Thyroid gland (tissue), 4 donors: ENCODE measurements around the gene PRND.

Experiments
- CTCF ChIP-seq, 6 experiments: fragments of 200-600 bp in 3 of 6; fragments of 450-650 bp in 3 of 6; sonication (generic) in 3 of 6; IDR thresholded peaks; one replicate each; pipeline ENCODE4 v1.5.1; 2016 to 2019; ENCODE audit warnings: antibody characterized with exemption in 6 of 6, mild to moderate bottlenecking in 2 of 6, inconsistent platforms in 1 of 6, moderate library complexity in 1 of 6
- POLR2A ChIP-seq, 2 donors: fragments of 450-650 bp; IDR thresholded peaks; one replicate each; pipeline ENCODE4 v1.6.1; 2017; ENCODE audit warnings: antibody characterized with exemption in 2 of 2, mild to moderate bottlenecking in 2 of 2, moderate library complexity in 1 of 2

DNA sequence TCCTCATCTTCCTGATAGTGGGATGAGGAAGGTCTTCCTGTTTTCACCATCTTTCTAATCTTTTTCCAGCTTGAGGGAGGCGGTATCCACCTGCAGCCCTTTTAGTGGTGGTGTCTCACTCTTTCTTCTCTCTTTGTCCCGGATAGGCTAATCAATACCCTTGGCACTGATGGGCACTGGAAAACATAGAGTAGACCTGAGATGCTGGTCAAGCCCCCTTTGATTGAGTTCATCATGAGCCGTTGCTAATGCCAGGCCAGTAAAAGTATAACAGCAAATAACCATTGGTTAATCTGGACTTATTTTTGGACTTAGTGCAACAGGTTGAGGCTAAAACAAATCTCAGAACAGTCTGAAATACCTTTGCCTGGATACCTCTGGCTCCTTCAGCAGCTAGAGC, 21.8 kb upstream of the PRND start:
- TF ChIP-seq POLR2A (IDR thresholded peaks at IDR 0.05) (no peak), CTCF (IDR thresholded peaks at IDR 0.05) (no peak)
